Measurements from ENCODE around the gene GPC6. TPM values are rescaled to one million over a fixed set of nuclear protein-coding genes. Genes with fewer than 3 reads are reported as not detected.

The GPC6 gene
- total RNA-seq, 1 experiment from 2014 or later, result not detected

DNA sequence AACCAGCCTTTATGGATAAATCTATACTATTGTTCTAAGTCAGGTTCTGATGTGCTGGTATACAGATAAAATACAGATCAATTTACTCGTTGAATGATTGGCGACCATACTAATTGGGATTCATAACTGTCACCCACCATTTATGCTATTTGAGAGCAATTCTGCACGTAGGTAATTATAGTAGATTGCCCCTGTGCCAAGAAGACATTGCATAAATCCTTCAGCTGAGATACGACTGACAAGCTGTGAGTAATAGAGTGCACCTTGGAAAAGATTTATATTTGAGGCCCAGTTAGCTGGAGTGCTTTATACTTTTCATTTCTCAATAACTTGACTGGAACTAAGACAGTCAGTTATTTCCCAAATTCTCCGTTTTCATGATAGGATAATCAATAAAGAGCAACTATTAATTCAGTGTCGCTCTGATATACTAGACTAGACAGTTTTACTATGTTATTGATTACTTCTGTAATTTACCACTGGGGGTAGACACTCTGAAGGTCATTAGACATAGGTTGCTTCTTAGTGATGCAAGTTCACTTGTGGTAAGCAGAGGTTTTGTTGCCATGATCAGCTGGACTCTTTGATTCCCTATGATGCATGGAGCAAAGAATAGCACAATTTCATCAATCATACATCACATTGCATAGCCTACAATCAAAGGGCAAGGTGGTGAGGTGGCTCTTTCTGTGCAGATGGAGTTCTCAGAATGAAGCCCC, 536.3 kb downstream of the GPC6 start:
- ChIA-PET CTCF (no interaction called here), POLR2A (ENCODE audit: unreplicated experiment) (no interaction called here)
- no TSS peak for BruUV-seq (replicated peaks)
- intact Hi-C loops (cut with micrococcal nuclease; ENCODE audit: unreplicated experiment), result loop anchor here (1.0 kb wide), 1 partner anchor 26 kb away; no protein-coding TSS in a partner anchor
- Histone ChIP-seq H3K27ac (no peak overlapping the region), H3K79me2 (ENCODE audit: low read depth) (no peaks in the 10 kb centered on the region), H3F3A (ENCODE audit: insufficient read depth, low read depth) (no peaks in the 10 kb centered on the region), H3K9me2 (ENCODE audit: insufficient read depth) (no peaks in the 10 kb centered on the region), H3K36me3 (ENCODE audit: low read depth) (no peaks in the 10 kb centered on the region), H2AFZ (no peak overlapping the region), H4K20me1 (ENCODE audit: insufficient read depth) (no peaks in the 10 kb centered on the region), H3K9me3 (ENCODE audit: insufficient read depth, low read depth) (peaks cover 3% of the 10 kb centered on the region; the same call in 1 of the 2 replicates), H3K27me3 (ENCODE audit: insufficient read depth, low read depth) (no peaks in the 10 kb centered on the region), H3K4me1 (replicated peaks; ENCODE audit: insufficient read depth) (no peaks in the 10 kb centered on the region), H3K4me2 (no peak overlapping the region), H3K4me3 (no peak overlapping the region)
- DNase-seq, result no peak
- TF ChIP-seq CTCF (conservative IDR thresholded peaks at IDR 0.05) (no peak), EZH2 (IDR thresholded peaks at IDR 0.05; ENCODE audit: low read depth) (no peak)

DNA sequence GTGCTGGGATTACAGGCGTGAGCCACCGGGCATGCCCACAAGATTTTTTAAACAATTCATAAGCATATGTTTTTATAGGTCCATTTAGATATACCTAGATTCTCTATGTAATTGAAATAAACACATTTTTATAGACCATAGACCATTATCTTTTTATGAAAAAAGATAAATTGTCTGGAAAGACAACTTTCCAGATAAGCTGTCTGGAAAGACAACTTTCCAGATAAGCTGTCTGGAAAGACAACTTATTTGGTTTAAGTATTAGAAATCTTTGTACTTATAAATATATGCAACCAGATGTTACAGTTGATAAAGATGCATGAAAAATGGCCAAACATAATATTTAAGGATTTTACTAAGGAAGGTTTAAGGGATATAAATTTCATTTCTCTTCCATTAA, 538.5 kb downstream of the GPC6 start:
- Histone ChIP-seq H3K9me2 (ENCODE audit: insufficient read depth) (no peaks in the 10 kb centered on the region), H3K36me3 (ENCODE audit: low read depth) (no peaks in the 10 kb centered on the region), H3K4me1 (replicated peaks; ENCODE audit: insufficient read depth) (no peaks in the 10 kb centered on the region), H3F3A (ENCODE audit: insufficient read depth, low read depth) (no peaks in the 10 kb centered on the region), H3K4me2 (no peak overlapping the region), H2AFZ (no peak overlapping the region), H4K20me1 (ENCODE audit: insufficient read depth) (no peaks in the 10 kb centered on the region), H3K9me3 (ENCODE audit: insufficient read depth, low read depth) (peaks cover 3% of the 10 kb centered on the region; the same call in 1 of the 2 replicates), H3K79me2 (ENCODE audit: low read depth) (no peaks in the 10 kb centered on the region), H3K27ac (no peak overlapping the region), H3K4me3 (no peak overlapping the region), H3K27me3 (ENCODE audit: insufficient read depth, low read depth) (no peaks in the 10 kb centered on the region)
- DNase-seq, result no peak
- intact Hi-C loops (cut with micrococcal nuclease; ENCODE audit: unreplicated experiment), result no loop called here
- TF ChIP-seq EZH2 (IDR thresholded peaks at IDR 0.05; ENCODE audit: low read depth) (no peak), CTCF (conservative IDR thresholded peaks at IDR 0.05) (no peak)
- ChIA-PET POLR2A (ENCODE audit: unreplicated experiment) (no interaction called here), CTCF (no interaction called here)
- no TSS peak for BruUV-seq (replicated peaks)

DNA sequence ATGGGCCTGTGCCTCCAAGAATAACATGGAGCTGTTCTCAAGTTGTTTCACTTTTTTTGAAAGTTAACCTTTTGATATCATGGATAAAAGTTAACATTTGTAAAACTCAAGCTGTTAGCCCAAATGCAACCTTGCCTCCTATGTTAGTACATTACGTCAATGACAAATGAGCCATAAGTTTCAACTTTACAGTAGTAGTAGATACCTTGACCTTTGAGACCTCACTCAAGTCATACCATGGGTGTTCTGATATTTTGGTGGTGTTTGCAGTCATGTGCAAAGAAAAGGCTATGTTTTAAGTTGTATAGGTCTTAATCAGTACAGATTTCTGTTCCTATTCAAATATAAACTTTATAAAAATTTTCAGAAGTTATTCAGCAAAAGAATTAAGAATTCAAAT, 539.2 kb downstream of the GPC6 start:
- Histone ChIP-seq H3K9me3 (ENCODE audit: insufficient read depth, low read depth) (no peaks in the 10 kb centered on the region), H4K20me1 (ENCODE audit: insufficient read depth) (no peaks in the 10 kb centered on the region), H3K27me3 (ENCODE audit: insufficient read depth, low read depth) (no peaks in the 10 kb centered on the region), H3K4me3 (no peak overlapping the region), H3K79me2 (ENCODE audit: low read depth) (no peaks in the 10 kb centered on the region), H3F3A (ENCODE audit: insufficient read depth, low read depth) (no peaks in the 10 kb centered on the region), H3K4me2 (no peak overlapping the region), H3K9me2 (ENCODE audit: insufficient read depth) (no peaks in the 10 kb centered on the region), H3K27ac (no peak overlapping the region), H3K4me1 (replicated peaks; ENCODE audit: insufficient read depth) (no peaks in the 10 kb centered on the region), H2AFZ (no peak overlapping the region), H3K36me3 (ENCODE audit: low read depth) (no peaks in the 10 kb centered on the region)
- TF ChIP-seq EZH2 (IDR thresholded peaks at IDR 0.05; ENCODE audit: low read depth) (no peak), CTCF (conservative IDR thresholded peaks at IDR 0.05) (no peak)
- CTCF ChIA-PET, result no interaction called here
- POLR2A ChIA-PET (ENCODE audit: unreplicated experiment), result no interaction called here
- intact Hi-C loops (cut with micrococcal nuclease; ENCODE audit: unreplicated experiment), result no loop called here
- DNase-seq, result no peak
- BruUV-seq (replicated peaks), result no TSS peak
